GM18508 (cell line): ENCODE measurements around the gene KCNT2.

Experiments
- ATAC-seq: cut with Tn5 transposase; IDR thresholded peaks from one replicate; pipeline ENCODE4 v1.9.1; 2021; ENCODE audit warnings: moderate number of reproducible peaks; ENCODE audit not compliant: insufficient read depth, unreplicated experiment

Gene KCNT2

DNA sequence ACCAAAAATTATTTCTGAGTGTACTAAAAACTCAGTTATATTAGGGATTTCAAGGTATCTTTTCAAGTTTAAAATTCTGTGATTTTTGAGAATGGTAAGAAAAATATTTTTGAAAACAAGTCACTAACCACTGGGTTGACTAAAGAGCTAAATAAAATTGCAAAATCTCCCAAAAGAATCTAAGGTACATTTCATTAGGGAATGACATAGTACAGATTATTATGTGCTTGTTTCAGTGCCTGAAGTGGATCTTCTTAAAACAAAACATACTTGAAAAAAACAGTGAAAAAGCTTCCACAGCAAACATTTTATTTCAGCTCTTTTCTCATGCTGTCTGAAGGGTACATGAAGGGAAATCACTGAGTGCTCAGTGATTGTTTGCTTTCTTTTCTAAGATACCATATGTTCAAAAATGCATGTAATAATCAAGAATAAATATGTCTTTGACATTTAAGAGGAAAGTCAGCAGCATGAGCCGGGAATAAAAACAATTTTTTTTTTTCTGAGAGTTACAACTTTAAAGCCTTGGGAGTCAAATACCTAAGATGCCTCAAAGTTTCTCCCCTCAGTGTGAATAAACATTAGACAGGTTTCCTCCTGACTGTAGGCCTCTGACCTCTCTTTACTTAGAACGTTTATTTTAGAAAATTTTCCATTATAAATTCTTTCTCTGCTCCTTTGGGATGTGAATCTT is 200.7 kb downstream of the KCNT2 start:
- no peak for ATAC-seq

DNA sequence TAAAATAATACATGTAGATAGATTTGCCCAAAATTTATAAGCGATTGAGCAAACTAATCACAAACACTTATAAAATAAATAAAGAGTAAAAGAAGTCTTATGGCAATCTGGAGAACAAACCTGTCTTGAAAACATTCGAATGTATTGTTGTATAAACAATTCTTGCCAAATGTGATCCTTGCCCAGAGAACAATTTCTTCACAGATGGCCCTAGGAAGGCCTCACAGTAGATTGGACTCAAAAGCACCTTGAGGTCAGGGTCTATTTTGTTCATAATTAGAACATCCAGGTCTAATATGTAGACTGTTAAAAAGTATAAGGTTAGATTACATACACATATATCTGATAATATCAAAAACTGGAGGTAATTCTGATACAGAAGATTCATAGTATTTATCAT is 202.4 kb downstream of the KCNT2 start:
- ATAC-seq = no peak

DNA sequence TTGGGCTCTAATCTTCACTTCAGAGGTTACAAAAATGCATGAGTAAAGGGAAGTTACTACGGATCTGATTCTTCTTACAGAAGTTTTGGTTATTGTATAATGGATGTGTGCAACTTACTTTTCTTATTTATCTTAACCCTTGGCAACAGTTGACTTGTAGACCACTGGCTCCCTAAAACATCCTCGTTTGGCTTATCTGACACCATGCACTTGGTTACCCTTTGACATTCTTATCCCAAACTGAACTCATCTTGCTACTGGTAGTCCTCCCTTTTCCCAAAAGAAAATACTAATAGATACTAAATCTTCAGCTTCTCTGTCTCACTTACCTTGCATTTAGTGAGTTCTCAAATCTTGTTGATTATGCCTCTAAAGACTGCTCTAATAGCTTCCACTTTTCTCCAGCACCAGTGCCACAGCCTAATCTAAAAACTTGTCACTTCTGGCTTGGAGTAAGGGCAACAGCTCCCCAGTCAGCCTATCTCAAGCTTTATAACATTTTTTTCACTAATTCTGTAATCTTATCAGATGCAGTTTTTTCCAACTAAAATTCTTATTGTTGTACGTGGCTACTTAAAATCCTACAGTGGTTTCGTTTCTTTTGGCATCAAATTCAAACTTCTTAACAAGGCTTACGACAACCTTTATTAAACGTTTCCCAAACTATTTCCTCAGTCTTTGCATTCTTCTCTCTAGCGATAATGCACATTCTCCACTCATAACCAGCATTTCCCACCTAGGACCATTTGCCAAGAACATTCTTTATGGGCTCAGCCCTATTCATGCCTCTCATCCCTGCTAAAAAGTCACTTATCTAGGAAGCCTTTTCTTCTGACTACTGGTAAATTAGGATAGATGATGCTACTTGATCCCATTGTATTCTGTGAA is 204.2 kb downstream of the KCNT2 start:
- no peak for ATAC-seq

DNA sequence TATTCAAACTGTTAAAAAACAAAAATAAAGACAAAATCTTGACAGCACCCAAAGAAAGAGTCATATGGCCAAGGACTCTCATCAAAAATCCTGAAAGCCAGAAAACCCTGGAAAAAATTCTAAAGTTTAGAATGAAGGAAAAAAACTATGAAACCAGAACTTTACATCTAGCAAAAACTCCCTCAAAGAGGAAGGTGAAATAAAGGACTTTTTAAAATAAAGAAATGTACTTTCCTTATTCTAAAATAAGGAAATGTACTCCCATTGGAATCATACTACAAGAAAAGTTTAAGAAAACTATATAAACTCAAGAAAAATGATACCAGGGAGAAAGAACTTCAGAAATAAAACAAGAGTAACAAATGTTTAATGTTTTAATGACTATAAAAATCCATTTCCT is 206.3 kb downstream of the KCNT2 start:
- no peak for ATAC-seq

DNA sequence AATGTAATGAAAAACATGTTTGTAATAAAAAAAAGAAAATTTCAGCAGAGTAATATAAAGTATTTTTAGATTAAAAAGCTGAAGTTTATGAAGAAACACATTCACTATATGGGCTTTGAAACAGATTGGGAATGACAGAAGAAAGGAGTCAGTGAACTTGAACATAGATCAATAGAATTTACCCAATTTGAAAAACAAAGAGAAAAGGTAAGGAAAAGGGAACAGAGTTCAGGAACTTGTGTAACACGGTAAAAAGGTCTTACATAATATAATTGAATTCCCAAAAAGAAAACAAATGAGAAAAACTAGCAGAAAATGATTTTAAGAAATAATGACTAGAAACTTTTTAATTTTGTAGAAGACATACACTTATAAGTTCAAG is 206.8 kb downstream of the KCNT2 start:
- ATAC-seq = no peak

DNA sequence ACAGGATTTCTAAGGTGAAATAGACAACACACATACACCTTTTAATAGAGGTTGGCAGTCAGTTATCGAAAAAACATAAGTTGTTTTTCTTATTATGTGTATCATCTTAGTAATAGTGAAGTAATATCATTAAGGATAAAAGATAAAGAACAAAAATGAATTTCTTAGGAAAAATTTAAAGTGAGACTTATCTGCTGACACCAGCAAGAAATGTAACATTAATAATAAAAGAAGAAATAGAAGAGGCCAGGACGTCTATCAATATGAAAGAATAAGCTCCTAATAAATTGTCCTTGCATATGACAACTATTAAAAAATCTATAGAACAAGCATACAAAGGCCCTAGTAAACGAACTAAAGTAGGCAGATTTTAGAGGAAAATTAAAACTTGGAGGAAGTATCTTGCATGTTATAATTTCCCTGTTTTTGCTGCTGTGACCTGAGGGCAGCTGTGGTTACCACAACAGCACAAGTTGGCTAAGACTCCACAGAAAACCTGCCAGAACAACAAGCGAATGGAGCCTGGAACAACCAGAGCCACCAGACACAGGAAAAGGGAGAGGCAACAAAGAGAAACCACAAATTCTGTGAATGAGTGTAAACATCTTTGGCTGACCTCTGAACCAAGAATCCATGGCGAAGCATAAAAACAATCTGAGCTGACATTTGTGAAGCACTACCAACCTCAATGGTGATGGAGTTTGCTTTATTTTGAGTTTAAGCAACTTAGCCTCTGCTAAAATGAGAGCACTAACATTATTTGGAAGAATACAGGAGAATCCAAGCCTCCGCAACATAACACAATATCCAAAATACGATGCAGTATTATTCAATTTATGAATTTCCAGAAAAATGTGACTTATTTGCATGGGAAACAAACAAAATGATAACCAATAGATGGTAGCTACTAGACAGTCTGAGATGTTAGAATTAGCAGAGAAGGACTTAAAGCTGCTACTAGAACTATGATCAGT is 207.5 kb downstream of the KCNT2 start:
- no peak for ATAC-seq

DNA sequence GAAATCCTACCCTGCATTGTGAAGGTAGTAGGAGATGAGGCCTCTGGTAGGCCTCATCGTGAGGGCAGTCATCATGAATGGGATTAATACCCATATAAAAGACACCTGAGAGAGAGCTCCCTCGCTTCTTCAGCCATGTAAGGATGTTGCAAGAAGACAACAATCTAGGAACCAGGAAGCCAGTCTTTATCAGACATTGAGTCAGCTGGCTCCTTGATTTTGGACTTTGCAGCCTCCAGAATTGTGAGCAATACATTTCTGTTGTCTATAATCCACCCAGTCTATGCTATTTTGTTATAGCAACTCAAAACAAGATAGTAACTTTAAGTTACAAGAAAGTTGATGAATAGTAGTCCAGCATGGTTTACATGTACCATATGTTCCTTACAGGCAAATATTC is 208.5 kb downstream of the KCNT2 start:
- no peak for ATAC-seq

DNA sequence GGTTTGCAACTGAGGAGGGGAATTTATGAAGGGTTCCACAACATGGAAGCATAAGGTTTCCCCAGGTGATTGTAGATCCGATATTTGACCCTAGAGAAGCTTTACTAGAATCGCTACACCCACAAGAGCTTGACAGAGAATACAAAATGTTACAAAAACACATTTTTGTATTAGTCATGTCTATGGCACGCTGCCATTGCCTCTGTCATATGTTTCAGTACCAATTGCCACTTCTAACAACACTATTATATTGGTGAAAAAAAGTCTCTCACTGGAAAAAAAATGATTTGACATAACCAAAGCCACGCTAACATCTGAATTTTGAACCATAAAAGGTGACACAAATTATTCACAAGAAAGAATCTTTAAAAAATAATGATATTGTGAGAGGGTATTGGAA is 214.5 kb downstream of the KCNT2 start:
- ATAC-seq = no peak

DNA sequence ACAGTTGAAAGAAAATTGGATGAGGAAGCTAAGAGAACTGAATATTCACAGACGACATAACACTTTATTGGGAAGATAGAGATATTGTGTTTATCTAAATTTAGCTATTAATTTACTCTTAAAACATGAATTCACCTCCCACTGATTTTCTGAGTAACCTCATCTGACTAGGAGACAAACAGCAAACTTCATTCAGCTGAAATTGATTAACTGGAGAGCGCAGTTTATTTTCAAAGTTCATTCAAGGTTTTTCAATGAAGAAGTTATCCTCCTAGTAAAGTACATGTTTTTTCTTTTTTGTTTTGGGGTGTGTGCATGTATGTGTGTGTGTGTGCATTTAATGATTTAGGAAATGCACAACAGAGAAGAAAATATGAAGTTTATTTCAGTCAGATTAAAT is 215.0 kb downstream of the KCNT2 start:
- ATAC-seq = no peak

DNA sequence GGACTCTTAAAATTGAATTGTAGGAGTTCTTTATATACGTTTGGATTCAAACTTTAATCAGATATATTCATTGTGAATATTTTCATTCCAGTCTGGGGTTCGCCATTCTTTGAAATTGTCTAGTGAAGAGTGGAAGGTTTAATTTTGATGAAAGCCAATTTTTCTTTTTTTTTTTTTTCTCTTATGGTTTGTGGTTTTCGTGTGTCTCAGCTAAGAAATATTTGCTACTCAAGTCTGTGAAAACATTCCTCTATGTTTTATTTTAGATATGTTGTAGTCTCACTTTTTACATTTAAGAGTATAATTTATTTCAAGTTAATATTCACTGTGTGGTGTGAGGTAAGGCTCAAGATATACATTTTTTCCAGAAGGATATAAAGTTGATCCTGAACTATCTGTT is 220.5 kb downstream of the KCNT2 start:
- ATAC-seq = no peak

DNA sequence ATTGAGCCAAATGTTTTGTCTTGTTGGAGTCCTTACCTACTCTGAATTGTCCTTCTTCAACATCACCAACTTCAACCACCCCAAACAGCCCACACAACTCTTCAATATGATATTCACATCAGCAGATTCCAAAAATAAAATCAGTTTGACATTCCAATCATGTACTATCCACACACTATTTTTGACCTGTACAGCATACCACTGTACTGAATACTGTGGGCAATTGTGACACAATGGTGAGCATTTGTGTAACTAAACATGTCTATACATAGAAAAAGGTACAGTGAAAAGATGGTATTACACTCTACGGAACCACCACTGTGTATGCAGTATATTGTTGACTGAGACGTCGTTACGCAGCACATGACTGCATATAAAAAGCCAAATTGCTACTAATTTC is 223.1 kb downstream of the KCNT2 start:
- ATAC-seq = no peak

DNA sequence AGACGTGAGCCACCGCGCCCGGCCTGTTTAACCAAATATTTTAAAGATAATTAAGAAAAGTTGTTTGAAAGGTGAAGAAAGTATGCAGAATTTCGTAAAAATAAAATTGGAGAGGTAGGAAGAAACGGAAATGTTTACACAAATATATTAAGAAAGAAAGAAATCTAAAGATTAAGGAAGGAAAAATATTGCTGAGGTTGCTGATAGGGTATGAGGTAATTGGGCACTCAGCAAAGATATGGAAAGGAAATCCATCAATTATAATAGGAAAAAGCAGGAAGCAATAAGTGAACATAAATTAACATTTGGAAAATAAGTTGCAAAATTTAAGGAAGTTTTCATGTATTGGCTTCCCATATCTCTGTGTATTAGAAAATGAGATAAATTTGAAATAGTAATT is 225.9 kb downstream of the KCNT2 start:
- ATAC-seq = no peak

DNA sequence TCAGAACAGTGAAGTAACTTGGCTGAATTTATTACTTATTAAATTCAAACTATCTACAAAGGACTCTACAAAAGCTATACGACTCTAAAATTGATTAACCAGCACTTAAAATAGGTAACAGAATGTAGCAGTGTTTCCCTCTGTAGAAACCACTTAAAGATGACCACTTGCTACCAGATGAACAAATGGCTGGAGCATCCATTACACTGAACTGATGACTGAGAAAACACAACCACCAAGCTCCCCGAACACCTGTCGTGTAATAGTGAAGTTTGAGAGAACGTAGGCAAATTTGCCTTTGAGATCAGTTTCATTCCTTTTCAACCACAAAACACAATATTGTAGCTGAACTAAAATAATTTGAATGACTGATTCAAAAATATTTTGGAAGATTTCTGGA is 226.7 kb downstream of the KCNT2 start:
- ATAC-seq = peak; percentile 53

DNA sequence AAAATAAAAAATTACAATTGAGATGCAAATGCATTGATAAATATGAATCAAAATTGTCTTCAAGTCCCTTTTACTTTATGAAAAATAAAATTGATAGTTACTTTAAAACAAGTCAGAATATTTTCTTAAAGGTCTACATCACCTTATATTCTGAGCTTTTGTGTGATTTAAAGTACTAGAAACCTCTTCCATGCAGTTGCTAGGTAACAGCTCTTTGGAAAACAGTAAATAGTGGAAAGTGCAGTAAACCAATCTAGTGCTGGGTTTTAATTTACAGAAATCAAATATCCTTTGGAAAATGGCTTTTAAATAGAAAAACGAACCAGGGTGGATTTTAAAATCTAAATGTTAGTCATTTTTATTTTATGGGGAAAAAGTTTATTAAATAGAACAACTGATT is 227.9 kb downstream of the KCNT2 start:
- ATAC-seq = no peak

DNA sequence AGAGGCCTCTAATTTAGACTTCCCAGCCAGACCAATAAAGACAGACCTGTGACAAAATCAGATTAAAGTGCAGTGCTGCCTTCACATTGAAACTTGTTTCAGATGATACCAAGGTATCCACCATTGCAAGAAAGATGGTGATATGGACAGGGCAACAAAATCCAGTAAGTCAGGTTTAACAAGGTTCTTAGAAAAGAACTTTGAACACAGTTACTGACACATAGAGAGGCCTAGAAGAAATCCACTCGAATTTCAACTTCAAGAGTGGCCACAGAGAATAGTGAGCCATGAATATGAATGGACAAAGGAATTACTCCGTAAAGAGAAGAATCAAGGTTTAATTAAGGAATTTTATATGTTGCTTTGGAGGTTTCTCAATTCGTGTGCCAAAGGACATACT is 230.4 kb downstream of the KCNT2 start:
- ATAC-seq = no peak

DNA sequence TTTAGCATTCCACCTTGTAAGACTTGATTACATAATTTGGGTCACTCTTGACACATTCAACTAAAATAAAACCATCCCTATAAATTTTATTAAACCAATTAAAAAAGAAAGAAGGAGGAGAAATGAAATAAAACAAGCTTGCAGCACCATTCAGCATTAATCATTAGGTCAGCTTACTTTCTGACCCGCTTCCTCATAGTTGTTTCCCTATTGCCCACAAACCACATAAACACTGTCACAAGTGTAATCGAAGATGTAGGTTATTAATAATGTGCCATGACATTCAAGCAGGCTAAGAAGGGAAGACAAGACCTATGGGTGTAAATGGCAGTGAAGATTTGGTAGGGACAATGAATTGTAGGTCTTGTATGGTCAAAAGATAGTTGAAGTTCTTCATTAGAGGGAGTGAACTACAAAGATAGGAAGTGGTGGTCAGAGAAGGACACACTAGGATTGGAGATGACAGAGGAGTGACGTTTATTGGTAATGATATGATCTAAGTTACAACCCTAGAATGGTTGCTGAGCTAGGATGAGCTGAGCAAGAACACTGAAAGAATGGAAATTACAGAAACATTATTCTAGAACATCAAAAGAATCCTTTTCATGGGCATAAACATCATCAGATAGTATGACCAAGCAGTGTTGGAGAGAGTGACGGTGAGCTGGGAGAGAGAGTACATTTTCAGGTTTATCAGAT is 231.5 kb downstream of the KCNT2 start:
- ATAC-seq = no peak

DNA sequence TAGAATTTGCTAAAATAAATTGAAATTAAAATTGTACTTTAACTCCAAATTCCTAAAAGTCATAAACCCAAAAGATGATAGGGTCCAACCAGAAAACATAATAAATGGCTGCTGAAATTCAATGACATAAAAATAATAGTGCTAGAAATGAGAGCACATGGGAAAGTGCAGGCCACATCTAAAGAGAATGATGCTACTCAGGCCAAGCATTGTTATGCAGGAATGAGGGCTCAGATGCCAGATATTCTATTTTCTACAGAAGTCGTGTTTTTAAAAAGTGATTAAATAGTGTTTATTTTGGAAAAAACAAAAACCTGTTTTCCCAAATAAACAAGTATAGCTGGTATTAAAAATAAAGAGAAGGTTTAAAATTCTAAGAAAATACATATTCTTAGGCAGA is 234.4 kb downstream of the KCNT2 start:
- no peak for ATAC-seq

DNA sequence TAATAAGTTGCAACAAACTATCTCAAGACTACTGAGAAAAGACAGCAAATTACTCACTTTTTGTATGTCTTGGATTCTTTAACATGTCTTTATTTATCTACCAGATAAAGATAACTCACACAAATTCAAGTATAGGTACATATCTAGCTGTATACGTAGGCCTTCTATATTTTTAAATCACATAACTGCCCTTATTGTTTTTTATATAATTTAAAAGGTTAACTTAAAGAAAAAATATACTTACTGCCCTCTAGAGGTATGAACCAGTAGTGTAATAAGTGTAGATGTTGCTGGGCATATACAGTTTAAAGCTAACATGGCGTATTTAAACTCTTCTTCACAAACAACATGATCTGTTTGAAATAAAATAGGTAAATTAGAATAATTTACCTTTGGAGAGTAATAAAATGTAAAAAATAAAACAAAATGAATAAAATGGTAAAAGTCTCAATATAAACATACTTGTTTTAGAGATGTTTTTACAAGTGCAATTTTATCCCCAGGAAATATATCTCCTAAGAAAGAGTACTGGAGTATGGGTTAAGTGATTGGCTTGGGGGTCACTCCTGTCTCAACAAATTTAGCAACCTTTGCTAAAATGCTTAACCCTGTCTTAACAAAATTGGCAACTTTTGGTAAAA is 235.2 kb downstream of the KCNT2 start:
- peak; percentile 67 for ATAC-seq

DNA sequence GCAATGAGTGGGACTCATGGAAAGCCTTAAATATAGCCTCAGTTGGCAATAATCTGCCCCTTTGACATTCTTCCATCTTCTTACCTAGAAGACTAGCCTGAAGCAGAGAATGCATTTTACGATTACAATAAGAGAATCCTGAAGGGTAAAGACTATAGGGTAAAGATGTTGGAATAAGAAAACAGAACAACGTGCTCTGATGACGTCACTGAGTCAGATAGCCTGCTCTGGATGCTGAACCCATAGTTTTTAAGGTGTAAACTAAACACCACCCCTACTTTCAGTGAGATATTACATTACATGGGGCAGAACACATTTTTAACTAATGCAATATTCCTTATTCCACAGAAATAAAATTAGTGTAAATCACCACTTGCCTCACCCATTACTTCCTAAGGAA is 240.4 kb downstream of the KCNT2 start:
- ATAC-seq = no peak
